Measurements from ENCODE around the gene SNX14. TPM values are rescaled to one million over a fixed set of nuclear protein-coding genes. Genes with fewer than 3 reads are reported as not detected.

The SNX14 gene
- total and polyA plus RNA-seq, 12 donors = 21.3 to 52.5 (median 28.5) TPM

DNA sequence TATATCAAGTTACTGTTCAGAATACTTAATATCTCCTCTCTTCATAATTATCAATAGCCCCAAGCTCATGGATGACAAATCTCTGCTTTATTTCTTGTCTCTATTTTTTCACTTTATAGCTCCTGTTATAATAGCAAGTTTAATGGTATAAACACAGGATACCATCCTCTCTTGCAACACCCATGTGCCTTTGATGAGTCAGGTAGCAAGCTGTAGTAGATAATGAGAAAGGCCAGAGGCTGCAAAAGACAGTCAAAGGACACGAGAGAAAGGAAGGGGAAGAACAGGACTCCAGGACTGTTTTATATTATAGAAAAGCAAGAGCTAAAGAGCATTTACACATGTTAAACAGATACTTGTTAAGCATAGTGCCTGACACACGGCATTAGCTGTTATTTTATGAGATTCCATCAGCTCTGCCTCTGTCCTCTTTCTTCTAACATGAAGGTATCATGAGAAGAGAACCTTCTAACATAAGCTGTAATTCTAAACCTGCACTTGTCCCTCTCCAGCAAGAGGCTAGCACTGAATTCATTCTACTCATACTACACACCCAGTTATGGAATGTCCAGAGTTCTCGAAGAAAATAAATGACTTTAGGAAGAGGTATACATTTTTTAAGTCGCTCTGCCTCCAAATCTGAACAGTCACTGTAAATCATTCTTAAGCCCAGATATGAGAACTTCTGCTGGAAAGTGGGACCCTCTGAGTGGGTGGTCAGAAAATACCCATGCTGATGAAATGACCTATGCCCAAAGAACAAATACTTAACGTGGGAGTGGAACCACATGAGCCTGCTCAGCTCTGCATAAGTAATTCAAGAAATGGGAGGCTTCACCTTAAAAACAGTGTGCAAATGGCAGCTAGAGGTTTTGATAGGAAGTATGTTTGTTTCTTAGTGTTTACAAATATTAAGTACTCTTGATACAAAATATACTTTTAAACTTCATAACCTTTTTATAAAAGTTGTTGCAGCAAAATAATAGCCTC is 98.8 kb downstream of the SNX14 start:
- intact Hi-C loops (cut with DNase I) = no loop called here
- Histone ChIP-seq H3K36me3 (peaks cover 0 to 24% (median 0%) of the 10 kb centered on the region in 9 donors), H3K4me3 (no peak overlapping the region), H3K4me1 (no peaks in the 10 kb centered on the region), H3K9me3 (peaks cover 0 to 4% (median 0%) of the 10 kb centered on the region in 11 donors), H3K27ac (no peak overlapping the region), H3K27me3 (no peaks in the 10 kb centered on the region)
- WGBS, 2 donors = 75% methylated on average over 5 of the region's 5 CpGs
- TF ChIP-seq, protein P1, sequence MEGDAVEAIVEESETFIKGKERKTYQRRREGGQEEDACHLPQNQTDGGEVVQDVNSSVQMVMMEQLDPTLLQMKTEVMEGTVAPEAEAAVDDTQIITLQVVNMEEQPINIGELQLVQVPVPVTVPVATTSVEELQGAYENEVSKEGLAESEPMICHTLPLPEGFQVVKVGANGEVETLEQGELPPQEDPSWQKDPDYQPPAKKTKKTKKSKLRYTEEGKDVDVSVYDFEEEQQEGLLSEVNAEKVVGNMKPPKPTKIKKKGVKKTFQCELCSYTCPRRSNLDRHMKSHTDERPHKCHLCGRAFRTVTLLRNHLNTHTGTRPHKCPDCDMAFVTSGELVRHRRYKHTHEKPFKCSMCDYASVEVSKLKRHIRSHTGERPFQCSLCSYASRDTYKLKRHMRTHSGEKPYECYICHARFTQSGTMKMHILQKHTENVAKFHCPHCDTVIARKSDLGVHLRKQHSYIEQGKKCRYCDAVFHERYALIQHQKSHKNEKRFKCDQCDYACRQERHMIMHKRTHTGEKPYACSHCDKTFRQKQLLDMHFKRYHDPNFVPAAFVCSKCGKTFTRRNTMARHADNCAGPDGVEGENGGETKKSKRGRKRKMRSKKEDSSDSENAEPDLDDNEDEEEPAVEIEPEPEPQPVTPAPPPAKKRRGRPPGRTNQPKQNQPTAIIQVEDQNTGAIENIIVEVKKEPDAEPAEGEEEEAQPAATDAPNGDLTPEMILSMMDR (IDR thresholded peaks at IDR 0.05) = no peak
- ATAC-seq = no peak
- DNase-seq = no peak

DNA sequence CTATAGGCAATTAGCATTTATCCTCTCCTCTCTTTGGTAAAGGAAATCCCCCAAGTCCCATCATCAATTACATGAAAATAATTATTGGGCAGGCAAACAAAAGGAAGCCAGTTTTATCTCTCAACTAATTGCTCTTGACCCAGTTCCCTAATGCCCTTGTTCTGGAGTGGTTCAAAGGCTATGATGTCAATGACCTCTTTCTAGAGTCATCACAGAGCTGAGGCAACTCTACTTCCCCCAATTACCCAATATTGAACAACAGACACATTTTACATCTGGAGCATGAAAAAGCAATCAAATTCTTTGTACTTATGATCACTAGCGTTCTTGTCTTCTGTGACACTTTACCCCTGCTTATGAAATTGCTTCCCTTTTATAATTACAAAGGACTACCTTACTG is 100.3 kb downstream of the SNX14 start:
- peaks cover 0 to 4% (median 0%) of the 10 kb centered on the region in 11 donors for H3K9me3 ChIP-seq
- no peaks in the 10 kb centered on the region for H3K27me3 ChIP-seq
- no peak overlapping the region for H3K27ac ChIP-seq
- intact Hi-C loops (cut with DNase I) = no loop called here
- peaks cover 0 to 30% (median 0%) of the 10 kb centered on the region in 9 donors for H3K36me3 ChIP-seq
- DNase-seq (no peak), ATAC-seq (no peak)
- no peaks in the 10 kb centered on the region for H3K4me1 ChIP-seq
- no peak overlapping the region for H3K4me3 ChIP-seq
- 90 to 93% methylated on average over 1 of the region's 1 CpG for WGBS, 2 donors
- TF ChIP-seq, protein P1 (IDR thresholded peaks at IDR 0.05) = no peak

DNA sequence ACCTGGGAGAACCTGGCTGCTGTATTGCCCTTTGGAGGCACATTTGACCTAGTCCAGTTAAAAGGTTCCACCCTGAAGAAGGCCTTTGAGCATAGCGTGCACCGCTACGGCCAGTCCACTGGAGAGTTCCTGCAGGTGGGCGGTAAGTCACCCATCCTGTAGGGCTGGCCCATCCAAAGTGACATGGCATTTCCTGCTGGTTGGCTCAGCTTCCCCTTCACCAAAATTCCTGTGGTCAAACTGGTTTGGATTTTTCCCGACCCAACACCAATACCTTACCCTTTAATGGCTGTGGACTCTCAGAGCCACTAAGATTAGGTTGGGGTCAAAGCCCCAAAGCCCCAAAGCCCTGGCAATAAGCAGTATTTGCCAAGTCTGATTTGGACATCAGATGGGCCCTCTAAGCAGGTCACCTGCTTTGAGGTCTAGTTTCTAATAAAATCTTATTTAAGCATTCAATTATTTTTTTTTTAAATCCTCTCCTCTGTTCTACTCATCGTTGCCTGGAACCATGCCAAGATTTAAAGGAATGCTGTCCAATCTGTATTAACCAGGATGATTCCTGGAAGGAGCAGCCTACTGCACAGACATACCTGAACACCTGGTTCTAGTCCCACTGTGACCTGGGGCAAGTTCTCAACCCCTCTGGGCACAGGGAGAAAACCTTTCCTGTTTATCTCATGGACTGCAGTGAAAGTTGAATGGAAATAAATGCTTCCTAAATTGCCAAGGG is 103.0 kb downstream of the SNX14 start:
- Histone ChIP-seq H3K4me1 (no peaks in the 10 kb centered on the region), H3K9me3 (no peaks in the 10 kb centered on the region), H3K27me3 (no peaks in the 10 kb centered on the region), H3K27ac (no peak overlapping the region), H3K36me3 (peaks cover 0 to 34% (median 0%) of the 10 kb centered on the region in 9 donors), H3K4me3 (no peak overlapping the region)
- WGBS, 2 donors = 80 to 83% methylated on average over 6 of the region's 6 CpGs
- TF ChIP-seq, protein P1 (IDR thresholded peaks at IDR 0.05) = no peak
- DNase-seq (no peak), ATAC-seq (no peak)
- intact Hi-C loops (cut with DNase I) = no loop called here

DNA sequence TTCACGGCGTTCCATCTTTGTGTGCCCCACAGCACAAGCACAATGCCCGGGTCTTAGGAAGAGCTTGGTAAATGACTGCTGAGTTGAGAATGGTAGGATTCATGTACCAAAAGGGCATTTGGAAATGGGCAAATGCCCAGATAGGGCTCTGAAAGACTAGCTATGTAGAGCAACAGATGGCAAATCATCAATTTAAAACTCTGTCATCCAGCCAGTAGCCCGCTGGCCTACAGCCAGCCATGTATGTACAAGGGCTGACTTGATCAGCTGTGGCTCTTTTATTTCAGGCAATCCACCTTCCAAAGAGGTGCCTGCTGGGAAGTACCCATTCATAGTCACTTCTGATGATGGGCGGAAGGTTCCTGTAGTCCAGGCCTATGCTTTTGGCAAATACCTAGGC is 108.7 kb downstream of the SNX14 start:
- intact Hi-C loops (cut with DNase I) = loop anchor here in 1 of 10 donors (5.0 kb wide), 1 partner anchor 133 kb away; no protein-coding TSS in a partner anchor
- no peak overlapping the region for H3K4me3 ChIP-seq
- no peak overlapping the region for H3K27ac ChIP-seq
- peaks cover 0 to 14% (median 11%) of the 10 kb centered on the region in 9 donors for H3K4me1 ChIP-seq
- no peaks in the 10 kb centered on the region for H3K27me3 ChIP-seq
- ATAC-seq (no peak), DNase-seq (no peak)
- peaks cover 0 to 10% (median 0%) of the 10 kb centered on the region in 9 donors for H3K36me3 ChIP-seq
- 95% methylated on average over 5 of the region's 5 CpGs for WGBS, 2 donors
- TF ChIP-seq, protein P1 (IDR thresholded peaks at IDR 0.05) = no peak
- H3K9me3 ChIP-seq = no peaks in the 10 kb centered on the region

Measured in heart right ventricle (tissue), 16 donors.